K562 (cell line): ENCODE data around the gene RBFOX2. TPM values are rescaled to one million over a fixed set of nuclear protein-coding genes. Genes with fewer than 3 reads are reported as not detected.

Experiments used
- ATAC-seq: fragments of 200-7000 bp; cut with Tn5 transposase; 3 replicates; pipeline ENCODE4 v1.9.1; 2020; ENCODE audit warnings: moderate library complexity
- BruUV-seq: library from RNA; stranded (reverse); fragments of 400-500 nt; replicated peaks from 2 replicates; lab custom pipeline; 2021; lab: Mats Ljungman, UMichigan
- CTCF ChIA-PET: fragments of 300-600 bp; formaldehyde crosslinking; extraction: SDS; loops from one replicate; lab custom pipeline; 2021; ENCODE audit warnings: low intra/inter-chr PET ratio; lab: Yijun Ruan, JAX
- POLR2A ChIA-PET: fragments of 300-600, 350-650 bp; sonication (Branson Sonifier 250); formaldehyde crosslinking; extraction: SDS; loops from one replicate; lab custom pipeline; 2021; ENCODE audit warnings: antibody characterized with exemption, inconsistent platforms; lab: Yijun Ruan, JAX
- DNase-seq, 4 experiments: peaks; one replicate each; pipeline versions ENCODE4 v3.0.0 to v3.0.0-alpha.2; 2011 to 2018; ENCODE audit warnings: low spot score in 3 of 4, mixed read lengths in 3 of 4; ENCODE audit errors: extremely low read depth in 1 of 4
- FAIRE-seq: peaks from 2 replicates; lab custom pipeline; 2011; peaks lifted over from hg19 to GRCh38; lab: Jason Lieb, UNC
- H2AFZ ChIP-seq: 2 replicates; pipeline ENCODE4 v1.6.0; 2011; ENCODE audit warnings: low read depth, low read length, control low read depth, inconsistent platforms
- H3K27ac ChIP-seq: fragments of 200-600 bp; 3 replicates; pipeline ENCODE4 v1.8.0; 2011; ENCODE audit warnings: low read depth, mild to moderate bottlenecking, control low read depth, inconsistent platforms, low read length, moderate library complexity, mixed read lengths; ENCODE audit errors: extremely low read depth
- H3K27me3 ChIP-seq, 2 experiments: fragments of 300-600 bp in 1 of 2; 2 replicates in 1 of 2; 3 replicates in 1 of 2; pipeline versions ENCODE4 v1.6.0 to v1.8.0; 2011; ENCODE audit warnings: inconsistent platforms in 2 of 2, low read length in 2 of 2, mild to moderate bottlenecking in 1 of 2, mixed read lengths in 1 of 2, moderate library complexity in 1 of 2; ENCODE audit not compliant: control insufficient read depth in 2 of 2, insufficient read depth in 2 of 2
- H3K36me3 ChIP-seq: fragments of 300-600 bp; 3 replicates; pipeline ENCODE4 v1.8.0; 2011; ENCODE audit warnings: mild to moderate bottlenecking, low read length, inconsistent platforms; ENCODE audit not compliant: control insufficient read depth, insufficient read depth
- H3K4me1 ChIP-seq, 2 experiments: fragments of 200-600 bp in 1 of 2; replicated peaks in 1 of 2; 2 replicates in 1 of 2; 3 replicates in 1 of 2; pipeline versions ENCODE4 v1.5.1 to v1.8.0; 2011; ENCODE audit warnings: inconsistent platforms in 2 of 2, low read length in 2 of 2, mild to moderate bottlenecking in 1 of 2, mixed read lengths in 1 of 2, moderate library complexity in 1 of 2; ENCODE audit not compliant: control insufficient read depth in 2 of 2, insufficient read depth in 2 of 2
- H3K4me2 ChIP-seq: 2 replicates; pipeline ENCODE4 v1.6.1; 2011; ENCODE audit warnings: low read length, control low read depth, inconsistent platforms, mixed read lengths; ENCODE audit not compliant: insufficient read depth
- H3K4me3 ChIP-seq: fragments of 200-600 bp; sonication (generic), shearing (Covaris generic); 2 replicates; pipeline ENCODE4 v1.5.1; 2016; ENCODE audit warnings: control low read depth, inconsistent platforms
- H3K79me2 ChIP-seq: fragments of 200-600 bp; 3 replicates; pipeline ENCODE4 v1.8.0; 2011; ENCODE audit warnings: low read length, inconsistent platforms; ENCODE audit not compliant: control insufficient read depth, insufficient read depth
- H3K9ac ChIP-seq, 2 experiments: 2 replicates each; pipeline versions ENCODE4 v1.6.0 to v1.6.1; 2011; ENCODE audit warnings: low read depth in 2 of 2, low read length in 2 of 2, control low read depth in 1 of 2, inconsistent platforms in 1 of 2, mild to moderate bottlenecking in 1 of 2, mixed read lengths in 1 of 2; ENCODE audit not compliant: insufficient read depth in 1 of 2
- H3K9me1 ChIP-seq: one replicate; pipeline ENCODE4 v1.6.0; 2011; ENCODE audit warnings: inconsistent platforms, mild to moderate bottlenecking, low read length, moderate library complexity; ENCODE audit not compliant: control insufficient read depth, insufficient read depth
- H3K9me3 ChIP-seq: replicated peaks from 2 replicates; pipeline ENCODE4 v1.5.1; 2011; ENCODE audit warnings: low read depth, low read length, inconsistent platforms; ENCODE audit not compliant: control insufficient read depth, insufficient read depth
- H4K20me1 ChIP-seq: replicated peaks from 2 replicates; pipeline ENCODE4 v1.6.1; 2011; ENCODE audit warnings: low read length, inconsistent platforms, mixed read lengths; ENCODE audit not compliant: control insufficient read depth, insufficient read depth
- ATF1 ChIP-seq, 2 experiments: fragments of 450-650 bp in 1 of 2; IDR thresholded peaks; 2 replicates each; pipeline ENCODE4 v1.6.1; 2016; ENCODE audit warnings: missing compliant biosample characterization in 1 of 2, missing genetic modification characterization in 1 of 2
- BRCA1 ChIP-seq, 2 experiments: fragments of 450-650 bp in 1 of 2; sonication (generic) in 1 of 2; formaldehyde crosslinking in 1 of 2; IDR thresholded peaks; 2 replicates each; pipeline versions ENCODE4 v1.5.0 to v1.6.1; 2017 to 2020; ENCODE audit warnings: mild to moderate bottlenecking in 1 of 2, missing genetic modification reagents in 1 of 2
- C11orf30 ChIP-seq: fragments of 450-650 bp; IDR thresholded peaks from 2 replicates; pipeline ENCODE4 v1.6.1; 2016; ENCODE audit warnings: low read depth, mild to moderate bottlenecking
- CBX1 ChIP-seq: sonication (generic); IDR thresholded peaks from 2 replicates; pipeline ENCODE4 v1.6.1; 2016; ENCODE audit warnings: antibody characterized with exemption, low read depth, mild to moderate bottlenecking
- CSDE1 ChIP-seq, 2 experiments: fragments of 450-650 bp; IDR thresholded peaks; 2 replicates each; pipeline ENCODE4 v1.6.1; 2016; ENCODE audit warnings: mild to moderate bottlenecking in 1 of 2
- EP300 ChIP-seq: IDR thresholded peaks from 2 replicates; pipeline ENCODE4 v1.6.1; 2012; ENCODE audit warnings: low read length, improper control_type of control experiment
- FOXM1 ChIP-seq, 2 experiments: fragments of 450-650 bp in 1 of 2; sonication (generic) in 1 of 2; formaldehyde crosslinking in 1 of 2; IDR thresholded peaks; 2 replicates each; pipeline versions ENCODE4 v1.6.1 to v1.9.0; 2017 to 2022; ENCODE audit warnings: low read depth in 2 of 2, mild to moderate bottlenecking in 2 of 2, missing genetic modification reagents in 1 of 2, moderate library complexity in 1 of 2
- HDAC1 ChIP-seq, 2 experiments: fragments of 450-650 bp; IDR thresholded peaks; 2 replicates each; pipeline ENCODE4 v1.6.1; 2016 to 2017; ENCODE audit warnings: inconsistent platforms in 1 of 2, mild to moderate bottlenecking in 1 of 2, moderate library complexity in 1 of 2
- HDAC2 ChIP-seq: fragments of 450-650 bp; IDR thresholded peaks from 2 replicates; pipeline ENCODE4 v1.6.1; 2016; ENCODE audit warnings: mild to moderate bottlenecking
- HEY1 ChIP-seq: fragments of 250-450 bp; sonication (Bioruptor Pico); IDR thresholded peaks from 2 replicates; pipeline ENCODE4 v1.5.0; 2020; ENCODE audit warnings: mild to moderate bottlenecking, moderate library complexity, borderline replicate concordance
- LEF1 ChIP-seq: fragments of 450-650 bp; IDR thresholded peaks from 2 replicates; pipeline ENCODE4 v1.6.1; 2016; ENCODE audit warnings: mild to moderate bottlenecking
- MECOM ChIP-seq: fragments of 250-450 bp; sonication (Bioruptor Pico); IDR thresholded peaks from 2 replicates; pipeline ENCODE4 v1.8.0; 2022; ENCODE audit warnings: inconsistent platforms
- MEF2D ChIP-seq: conservative IDR thresholded peaks from 2 replicates; pipeline ENCODE4 v1.6.1; 2016; ENCODE audit warnings: low read depth, missing genetic modification characterization, missing compliant biosample characterization
- NCOA2 ChIP-seq, 2 experiments: fragments of 450-650 bp; IDR thresholded peaks; 2 replicates each; pipeline ENCODE4 v1.6.1; 2018; ENCODE audit warnings: mild to moderate bottlenecking in 2 of 2, moderate library complexity in 1 of 2; ENCODE audit not compliant: partially characterized antibody in 2 of 2
- NR4A1 ChIP-seq, 2 experiments: fragments of 250-450 bp in 1 of 2; fragments of 450-650 bp in 1 of 2; sonication (Bioruptor Pico) in 1 of 2; IDR thresholded peaks; 2 replicates each; pipeline versions ENCODE4 v1.4.0 to v1.6.1; 2016 to 2020; ENCODE audit warnings: mild to moderate bottlenecking in 2 of 2, missing compliant biosample characterization in 1 of 2, missing genetic modification characterization in 1 of 2, moderate library complexity in 1 of 2
- NRF1 ChIP-seq, 2 experiments: fragments of 450-650 bp; IDR thresholded peaks in 1 of 2; conservative IDR thresholded peaks in 1 of 2; 2 replicates each; pipeline ENCODE4 v1.6.1; 2014; ENCODE audit warnings: mild to moderate bottlenecking in 2 of 2
- TSC22D4 ChIP-seq: fragments of 450-650 bp; IDR thresholded peaks from 2 replicates; pipeline ENCODE4 v1.6.1; 2016; ENCODE audit warnings: missing genetic modification characterization, missing biosample characterization, control low read depth
- ZKSCAN3 ChIP-seq: fragments of 250-450 bp; sonication (Bioruptor Pico); IDR thresholded peaks from 2 replicates; pipeline ENCODE4 v1.4.0; 2020
- WGBS: fragments of 100-300 bp; shearing (Covaris generic); methylation state at CpG from one replicate; pipeline ENCODE4 v1.1.6; 2016; ENCODE audit warnings: low coverage, mixed read lengths; ENCODE audit not compliant: insufficient coverage; ENCODE audit errors: missing lambda C conversion rate; 5-methylcytosine and 5-hydroxymethylcytosine counted together
- in situ Hi-C: fragments of 300-500 bp; cut with MboI; formaldehyde crosslinking; loops from 4 replicates; pipeline ENCODE4 v1.15.0; 2018; ENCODE audit warnings: inconsistent platforms, mixed read lengths
- intact Hi-C: fragments of 100-400 bp; cut with micrococcal nuclease; formaldehyde crosslinking; loops from 2 replicates; pipeline ENCODE4 v1.14.2; 2022
- polyA plus RNA-seq, 8 experiments: library from polyadenylated mRNA; depleted of rRNA in 4 of 8; stranded (reverse) in 5 of 8; unstranded in 3 of 8; fragments of >200 nt; fragmentation: Nextera tagmentation in 2 of 8; fragmentation: Illumina TruSeq in 1 of 8; extraction: Ambion mirVana in 2 of 8; extraction: Trizol in 1 of 8; gene quantifications; 2 replicates each; pipeline versions ENCODE4 v1.2.1 to v1.2.3, GENCODE V29; 2011 to 2014; ENCODE audit warnings: inconsistent platforms in 1 of 8, missing spikeins in 1 of 8
- total RNA-seq, 7 experiments: library from RNA; depleted of rRNA in 6 of 7; stranded (reverse); fragments of >200 nt in 6 of 7; fragmentation: Illumina TruSeq in 2 of 7; extraction: Trizol in 2 of 7; gene quantifications; 2 replicates each; pipeline versions ENCODE4 v1.2.1 to v1.2.3, GENCODE V29; 2011 to 2021; ENCODE audit warnings: low replicate concordance in 1 of 7
- TF ChIP-seq, protein P1 (sequence below): sonication (generic); formaldehyde crosslinking; IDR thresholded peaks from 2 replicates; pipeline ENCODE4 v1.8.0; 2022; ENCODE audit warnings: missing genetic modification reagents, mild to moderate bottlenecking, borderline replicate concordance

The RBFOX2 gene
- total and polyA plus RNA-seq, 9 of the 15 experiments (the other 6 are each of a cell fraction or from before 2014, with no cell fraction given) = 5.8 to 24.8 (median 14.2) TPM

DNA sequence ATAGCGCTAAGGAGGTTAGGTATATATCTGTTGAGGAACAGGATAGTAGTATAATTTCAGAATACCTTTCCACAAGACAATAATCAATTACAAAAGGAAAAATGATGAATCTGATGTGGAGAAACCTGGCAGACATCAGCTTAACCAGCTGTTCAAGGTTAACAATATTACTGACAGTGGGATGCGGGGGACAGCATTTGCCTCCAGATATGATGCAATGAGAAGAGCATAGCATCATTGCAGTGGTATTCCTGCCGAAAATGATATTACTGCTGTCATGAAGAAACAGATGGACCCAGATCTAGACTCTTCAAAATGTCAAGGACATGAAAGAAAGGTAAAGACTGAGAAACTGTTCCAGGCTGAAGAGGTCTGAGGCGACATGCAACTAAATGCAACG, 49.7 kb downstream of the RBFOX2 start:
- POLR2A ChIA-PET = interaction anchor here (0.5 kb wide), 1 partner anchor 294 kb away, joined by 3 read pairs; no protein-coding TSS in a partner anchor

More for the DNA sequence above, 49.7 kb downstream of the RBFOX2 start:
- no peak overlapping the region for H3K27ac ChIP-seq
- TF ChIP-seq BRCA1 (IDR thresholded peaks at IDR 0.05) (no peak), BRCA1 (CRISPR knock-in tag; IDR thresholded peaks at IDR 0.05) (no peak), NCOA2 (IDR thresholded peaks at IDR 0.05; ENCODE audit: partially characterized antibody in 2 of 2) (no peak), CBX1 (no peak), C11orf30 (no peak), FOXM1 (IDR thresholded peaks at IDR 0.05; ENCODE audit: low read depth) (no peak), FOXM1 (CRISPR knock-in tag; IDR thresholded peaks at IDR 0.05; ENCODE audit: low read depth) (no peak), ATF1 (CRISPR knock-in tag; IDR thresholded peaks at IDR 0.05) (no peak), ATF1 (tag; IDR thresholded peaks at IDR 0.05) (no peak), HDAC1 (IDR thresholded peaks at IDR 0.05) (no peak), TSC22D4 (tag) (no peak), MEF2D (tag) (no peak), HEY1 (CRISPR knock-in tag) (no peak), ZKSCAN3 (no peak), EP300 (no peak), MECOM (CRISPR knock-in tag) (no peak), CSDE1 (IDR thresholded peaks at IDR 0.05) (no peak), LEF1 (no peak), NR4A1 (CRISPR knock-in tag; IDR thresholded peaks at IDR 0.05) (no peak), NR4A1 (tag; IDR thresholded peaks at IDR 0.05) (no peak), NRF1 (conservative IDR thresholded peaks at IDR 0.05 in 1 of 2, IDR thresholded peaks at IDR 0.05 in 1 of 2) (no peak), HDAC2 (no peak)
- TF ChIP-seq, protein P1, sequence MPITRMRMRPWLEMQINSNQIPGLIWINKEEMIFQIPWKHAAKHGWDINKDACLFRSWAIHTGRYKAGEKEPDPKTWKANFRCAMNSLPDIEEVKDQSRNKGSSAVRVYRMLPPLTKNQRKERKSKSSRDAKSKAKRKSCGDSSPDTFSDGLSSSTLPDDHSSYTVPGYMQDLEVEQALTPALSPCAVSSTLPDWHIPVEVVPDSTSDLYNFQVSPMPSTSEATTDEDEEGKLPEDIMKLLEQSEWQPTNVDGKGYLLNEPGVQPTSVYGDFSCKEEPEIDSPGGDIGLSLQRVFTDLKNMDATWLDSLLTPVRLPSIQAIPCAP (CRISPR knock-in tag) = no peak
- H3K36me3 ChIP-seq = no peaks in the 10 kb centered on the region; the same call in 2 of the 3 replicates
- H3K79me2 ChIP-seq = no peaks in the 10 kb centered on the region; the same call in 2 of the 3 replicates
- no peak overlapping the region for H3K4me2 ChIP-seq
- no peak for DNase-seq
- FAIRE-seq = no peak
- CTCF ChIA-PET = no interaction called here
- H3K4me3 ChIP-seq = no peak overlapping the region
- no peaks in the 10 kb centered on the region for H3K9me3 ChIP-seq
- ATAC-seq = no peak
- no peaks in the 10 kb centered on the region for H4K20me1 ChIP-seq
- intact Hi-C loops = no loop called here
- WGBS = 85% methylated on average over 5 of the region's 5 CpGs
- no TSS peak for BruUV-seq
- in situ Hi-C loops = no loop called here
- no peak overlapping the region for H3K9ac ChIP-seq
- H3K4me1 ChIP-seq = peaks cover 0 to 2% of the 10 kb centered on the region in 2 experiments; a peak in 1 of 5 replicates
- no peaks in the 10 kb centered on the region for H3K27me3 ChIP-seq
- H3K9me1 ChIP-seq = no peaks in the 10 kb centered on the region
- H2AFZ ChIP-seq = no peak overlapping the region
